ENCODE results near the gene CMTM5.
"Not testable (repeated sequence)": the region's sequence is repeated elsewhere in the genome, so short reads cannot be mapped to it uniquely, and the experiment has no call there.

Gene CMTM5

DNA sequence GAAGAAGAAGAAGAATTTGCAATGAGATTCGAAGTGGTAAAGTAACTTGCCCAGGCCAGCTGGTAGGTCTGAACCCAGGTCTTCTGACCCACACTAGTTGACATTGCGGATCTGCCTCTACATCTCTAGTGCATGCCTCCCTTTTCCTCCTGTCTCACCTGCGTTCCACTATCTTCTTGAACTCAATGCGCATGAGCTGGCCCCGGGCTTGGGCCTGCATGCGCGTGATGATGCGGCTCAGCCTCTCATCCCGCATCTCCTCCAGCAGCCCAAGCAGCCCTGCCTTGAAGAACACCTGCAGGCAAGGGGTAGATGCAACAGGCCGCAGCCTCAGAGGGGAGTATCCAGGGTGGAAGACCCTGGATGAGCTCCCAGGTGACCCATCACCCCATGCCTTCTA is 19.3 kb downstream of the CMTM5 start:
- DNase-seq: no peak

DNA sequence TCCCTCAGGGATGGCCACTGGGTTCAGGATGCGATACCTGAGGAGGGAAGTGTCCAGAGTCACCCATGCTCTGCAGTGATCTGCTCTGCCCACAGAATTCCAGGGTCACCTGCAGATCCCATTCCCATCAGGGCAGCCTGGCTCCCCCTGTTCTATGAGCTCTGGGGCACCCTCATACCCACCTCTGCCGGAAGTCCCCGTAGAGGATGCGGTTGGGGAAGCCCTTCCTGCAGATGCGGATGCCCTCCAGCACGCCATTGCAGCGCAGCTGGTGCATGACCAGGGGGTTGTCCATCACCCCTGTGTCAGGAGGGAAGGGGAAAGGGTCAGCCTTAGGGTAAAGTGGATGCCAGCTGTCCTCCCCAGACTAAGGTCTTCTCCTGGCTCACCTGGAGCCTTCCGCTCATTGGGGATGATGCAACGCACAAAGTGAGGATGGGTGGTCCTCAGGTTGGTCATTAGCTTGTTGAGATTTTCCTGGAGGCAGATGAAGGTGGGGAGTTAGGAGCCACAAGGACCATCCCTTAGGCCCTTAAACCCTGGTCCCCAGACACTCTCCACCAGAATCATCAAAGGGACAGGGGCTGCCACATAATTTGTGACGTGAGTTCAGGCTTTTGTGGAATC is 20.0 kb downstream of the CMTM5 start:
- no peak for DNase-seq

DNA sequence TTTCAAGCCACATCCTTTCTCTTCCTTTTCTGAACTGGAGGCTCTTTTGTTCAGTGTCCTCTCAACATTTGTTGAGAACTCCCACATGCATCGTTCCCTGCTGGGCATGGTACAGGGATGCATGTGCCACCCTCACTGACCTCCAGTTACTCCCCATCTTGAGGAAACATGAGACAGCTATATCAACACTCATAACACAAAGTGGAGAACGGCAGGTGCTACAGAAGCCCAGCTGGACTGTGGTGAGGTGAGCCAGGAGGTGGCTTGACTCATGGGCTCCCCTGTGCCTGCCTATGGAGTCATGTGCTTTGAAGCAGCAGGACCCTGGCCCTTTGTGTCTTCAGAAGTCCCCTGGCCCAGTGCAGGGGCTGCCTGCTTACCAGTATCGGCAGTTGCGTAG is 21.5 kb downstream of the CMTM5 start:
- DNase-seq: no peak

DNA sequence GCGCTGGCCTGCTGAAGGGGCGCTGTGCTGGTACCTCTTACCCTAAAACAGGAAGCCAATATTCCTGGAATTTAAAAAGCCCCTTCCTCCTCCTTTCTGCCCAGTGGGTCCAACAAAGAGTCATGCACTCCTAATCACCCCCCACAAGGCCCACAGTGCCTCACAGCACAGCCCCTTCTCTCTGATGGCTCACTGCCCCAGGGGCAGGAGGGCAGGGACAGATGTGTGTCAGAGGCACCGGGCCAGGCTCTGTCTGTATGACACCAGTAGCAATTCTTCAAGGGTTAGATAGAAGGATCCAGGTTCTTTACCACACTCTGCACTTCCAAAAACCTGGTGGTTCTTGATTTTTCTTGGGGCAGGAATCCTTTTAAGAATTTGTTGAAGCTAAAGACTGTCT is 22.3 kb downstream of the CMTM5 start:
- no peak for DNase-seq

DNA sequence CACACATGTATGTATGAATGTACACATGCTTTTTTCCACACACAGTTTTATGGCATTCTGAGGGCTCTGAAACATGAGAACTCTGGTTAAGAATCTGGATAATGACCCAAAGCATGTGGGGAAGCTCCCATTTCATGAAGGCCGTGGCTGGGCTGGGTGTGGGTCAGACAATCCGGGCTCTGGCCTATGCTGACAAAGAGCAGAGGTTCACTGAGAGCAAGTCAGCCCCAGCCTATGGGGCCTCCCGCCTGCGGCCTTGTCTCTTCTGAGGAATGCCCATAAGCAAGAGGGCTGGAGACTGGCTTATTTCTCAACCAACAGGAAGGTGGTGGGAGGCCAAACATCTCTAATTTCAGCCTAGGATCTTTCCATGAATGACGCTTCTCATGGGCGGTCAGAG is 22.7 kb downstream of the CMTM5 start:
- no peak for DNase-seq

DNA sequence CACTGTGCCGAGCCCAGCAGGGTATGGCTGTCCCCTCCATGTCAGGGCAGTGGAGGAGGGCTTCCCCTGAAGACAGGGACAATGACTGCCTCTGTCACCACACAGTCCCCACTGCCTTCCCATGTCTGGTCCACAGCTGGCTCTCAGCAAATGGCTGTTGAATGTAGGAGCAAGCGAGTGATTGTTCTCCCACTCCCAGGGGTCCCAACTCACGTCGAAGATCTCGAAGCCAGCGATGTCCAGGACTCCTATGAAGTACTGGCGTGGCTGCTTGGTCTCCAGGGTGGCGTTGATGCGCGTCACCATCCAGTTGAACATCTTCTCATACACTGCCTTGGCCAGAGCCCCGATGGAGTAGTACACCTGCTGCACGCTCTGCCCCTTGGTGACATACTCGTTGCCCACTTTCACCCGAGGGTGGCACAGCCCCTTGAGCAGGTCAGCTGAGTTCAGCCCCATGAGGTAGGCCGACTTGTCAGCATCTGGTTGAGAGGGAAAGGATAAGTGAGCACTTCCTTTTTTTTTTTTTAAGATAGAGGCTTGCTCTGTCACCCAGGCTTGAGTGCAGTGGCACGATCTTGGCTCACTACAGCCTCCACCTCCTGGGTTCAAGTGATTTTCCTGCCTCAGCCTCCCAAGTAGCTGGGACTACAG is 23.8 kb downstream of the CMTM5 start:
- DNase-seq: not testable (repeated sequence)

DNA sequence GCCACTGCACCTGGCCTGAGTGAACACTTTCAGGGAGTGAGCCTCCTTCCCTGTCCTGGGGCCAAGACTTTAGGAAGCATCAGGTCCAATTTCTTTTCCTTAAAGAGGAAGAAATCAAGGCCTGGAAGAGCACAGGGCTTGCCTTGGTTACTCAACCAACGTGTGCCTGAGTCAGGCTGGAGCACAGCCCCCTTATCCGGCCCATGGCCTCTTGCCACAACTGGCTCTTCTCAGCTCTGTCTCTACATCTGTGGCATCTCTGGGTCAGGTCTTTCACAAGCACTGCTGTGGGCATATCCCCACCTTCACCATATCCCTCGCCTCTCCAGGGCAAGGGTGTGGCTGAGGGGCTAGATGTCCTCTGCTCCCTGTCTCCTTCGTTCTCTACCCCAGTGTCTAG is 24.4 kb downstream of the CMTM5 start:
- DNase-seq: no peak

DNA sequence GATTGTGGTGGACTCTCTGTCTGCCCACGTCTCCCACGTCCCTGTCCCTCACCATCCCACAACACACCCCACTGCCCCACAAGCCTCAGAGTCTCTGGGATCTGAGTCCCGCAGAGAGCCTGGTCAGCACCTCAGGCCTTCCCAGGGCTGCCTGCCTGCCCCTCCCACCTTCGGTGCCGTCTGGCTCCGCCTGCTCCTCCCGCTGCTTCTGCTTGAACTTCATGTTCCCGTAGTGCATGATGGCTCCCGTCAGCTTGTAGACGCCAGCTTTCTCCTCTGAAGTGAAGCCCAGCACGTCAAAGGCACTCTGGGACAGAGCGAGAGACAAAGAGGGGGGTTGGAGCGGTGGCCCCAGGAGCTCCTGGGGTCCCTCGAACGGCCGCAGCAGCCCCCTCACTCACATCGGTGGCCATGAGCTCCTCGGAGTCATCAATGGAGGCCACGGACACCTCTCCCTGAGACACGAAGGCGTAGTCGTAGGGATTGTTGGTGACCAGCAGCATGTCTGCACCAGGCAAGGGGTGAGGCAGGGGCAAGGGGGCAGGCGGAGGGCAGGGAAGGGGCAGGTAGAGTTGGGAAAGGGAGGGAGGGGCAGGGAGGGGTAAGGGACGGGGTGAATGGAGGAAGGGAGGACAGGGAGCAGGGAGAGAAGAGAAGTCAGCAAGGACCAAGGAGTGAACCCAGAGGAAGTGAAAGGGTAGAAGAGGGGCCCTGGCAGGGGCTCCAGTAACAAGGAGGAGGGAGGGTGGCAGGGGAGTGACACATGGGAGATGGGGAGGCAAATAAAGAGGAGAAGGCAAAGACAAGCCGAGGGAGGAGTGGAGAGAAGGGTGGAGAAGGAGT is 25.7 kb downstream of the CMTM5 start:
- DNase-seq: no peak

DNA sequence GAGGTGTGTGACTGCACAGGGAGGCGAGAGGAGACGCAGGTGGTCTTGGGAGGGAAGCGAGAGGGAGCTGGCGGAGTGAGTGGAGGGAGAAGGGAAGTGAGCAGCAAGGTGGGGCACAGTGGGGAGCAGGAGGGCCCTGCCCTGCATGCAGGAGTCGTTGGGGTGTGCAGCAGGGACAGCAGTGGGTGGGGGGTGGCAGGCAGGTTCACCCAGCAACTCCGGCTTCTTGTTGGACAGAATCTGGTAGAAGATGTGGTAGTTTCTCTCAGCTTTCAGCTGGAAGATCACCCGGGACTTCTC is 26.2 kb downstream of the CMTM5 start:
- no peak for DNase-seq

DNA sequence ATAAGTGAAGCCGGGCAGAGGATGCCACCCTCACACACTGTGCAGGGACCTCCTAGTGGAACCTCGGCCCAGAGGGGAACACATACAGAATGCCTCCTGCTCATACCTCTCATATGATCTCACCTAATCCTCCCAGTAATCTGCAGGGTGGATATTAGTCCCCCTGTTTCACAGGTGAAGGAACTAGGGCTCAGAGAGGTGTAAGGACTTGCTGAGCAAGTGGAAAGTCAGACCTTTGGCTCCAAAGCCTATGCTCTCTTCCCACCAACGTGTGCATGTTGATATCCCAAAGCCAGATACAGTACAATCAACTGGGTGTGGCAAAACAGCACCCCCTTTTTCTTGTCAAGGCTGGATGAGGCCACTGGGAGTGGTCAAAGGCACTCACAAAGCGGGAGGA is 27.1 kb downstream of the CMTM5 start:
- DNase-seq: no peak

DNA sequence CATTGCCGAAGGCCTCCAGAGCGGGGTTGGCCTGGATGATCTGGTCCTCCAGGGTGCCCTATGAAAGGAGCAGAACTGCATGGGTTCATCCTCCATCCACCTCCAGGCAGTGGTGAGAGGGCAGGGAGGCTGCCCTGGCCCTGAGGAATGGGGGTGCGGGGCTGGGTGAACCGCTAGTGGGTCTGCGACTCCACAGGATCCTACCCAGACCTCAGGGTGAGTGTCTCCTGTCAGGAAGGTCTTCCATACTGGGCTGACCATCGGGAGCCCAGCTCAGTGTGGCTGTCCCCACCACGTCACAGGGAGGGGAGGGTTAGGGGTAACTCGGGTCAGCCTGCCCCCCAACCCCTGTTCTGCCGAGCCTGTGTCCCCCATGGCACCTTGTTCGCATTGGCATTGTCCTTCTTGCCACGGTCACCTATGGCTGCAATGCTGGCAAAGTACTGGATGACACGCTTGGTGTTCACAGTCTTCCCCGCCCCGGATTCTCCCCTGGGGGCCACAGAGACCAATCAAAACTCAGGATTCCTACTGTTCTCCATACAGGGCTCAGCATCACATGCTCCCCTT is 27.6 kb downstream of the CMTM5 start:
- DNase-seq: no peak

DNA sequence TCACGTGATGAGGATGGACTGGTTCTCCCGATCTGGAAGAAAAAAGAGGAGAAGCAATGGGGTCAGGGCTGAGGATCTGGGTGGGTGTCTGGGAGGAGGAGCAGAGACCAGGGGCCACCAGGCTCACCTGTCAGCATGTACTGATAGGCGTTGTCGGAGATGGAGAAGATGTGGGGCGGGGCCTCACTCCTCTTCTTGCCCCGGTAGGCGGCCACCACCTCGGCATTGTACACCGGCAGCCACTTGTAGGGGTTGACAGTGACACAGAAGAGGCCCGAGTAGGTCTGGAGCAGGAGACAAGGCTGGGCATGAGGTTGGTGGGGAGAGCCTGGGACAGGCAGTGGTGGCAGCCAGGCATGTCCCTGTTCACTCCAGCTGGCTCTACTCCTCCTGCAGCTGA is 28.2 kb downstream of the CMTM5 start:
- no peak for DNase-seq

DNA sequence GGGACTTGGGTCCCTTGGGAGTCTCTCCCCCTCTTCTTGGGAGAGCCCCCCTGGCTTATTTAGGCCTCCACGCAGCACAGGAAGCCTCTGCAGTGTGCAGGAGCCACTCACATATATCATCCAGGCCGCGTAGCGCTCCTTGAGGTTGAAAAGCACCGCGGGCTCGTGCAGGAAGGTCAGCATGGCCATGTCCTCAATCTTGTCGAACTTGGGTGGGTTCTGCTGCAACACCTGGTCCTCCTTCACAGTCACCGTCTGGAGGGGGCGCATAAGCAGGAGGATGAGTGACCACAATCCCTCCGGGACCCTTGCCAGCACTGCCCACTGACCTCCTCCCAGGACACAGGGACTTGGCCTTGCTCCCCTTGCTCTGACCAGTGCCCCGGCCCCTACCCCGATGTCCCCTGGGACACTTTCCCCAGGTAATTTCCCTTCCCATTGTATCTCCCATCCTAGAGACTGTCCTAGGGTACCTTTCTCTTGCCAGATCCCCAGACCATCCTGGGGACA is 28.7 kb downstream of the CMTM5 start:
- DNase-seq: no peak

DNA sequence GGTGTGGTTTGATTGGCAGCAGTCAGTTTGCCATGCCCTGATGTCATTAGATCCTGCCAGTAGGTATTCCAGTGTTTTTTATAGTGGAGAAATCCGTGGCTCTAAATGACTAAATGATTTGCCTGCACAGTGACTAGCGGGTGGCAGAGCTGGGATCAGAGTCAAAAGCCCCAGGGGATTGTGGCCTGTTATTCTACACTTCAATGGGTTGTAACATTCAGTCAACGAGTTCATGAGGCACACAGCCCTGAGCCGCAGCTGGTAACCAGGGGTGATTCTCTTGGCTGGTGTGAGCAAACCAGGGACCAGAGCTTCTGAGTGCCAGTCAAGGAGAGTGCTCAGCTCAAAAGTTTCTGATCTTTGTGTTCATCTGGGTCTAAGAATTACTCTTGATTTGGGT is 29.4 kb downstream of the CMTM5 start:
- DNase-seq: peak in 23 of 58 donors; percentile 1 to 65 (median 16)

DNA sequence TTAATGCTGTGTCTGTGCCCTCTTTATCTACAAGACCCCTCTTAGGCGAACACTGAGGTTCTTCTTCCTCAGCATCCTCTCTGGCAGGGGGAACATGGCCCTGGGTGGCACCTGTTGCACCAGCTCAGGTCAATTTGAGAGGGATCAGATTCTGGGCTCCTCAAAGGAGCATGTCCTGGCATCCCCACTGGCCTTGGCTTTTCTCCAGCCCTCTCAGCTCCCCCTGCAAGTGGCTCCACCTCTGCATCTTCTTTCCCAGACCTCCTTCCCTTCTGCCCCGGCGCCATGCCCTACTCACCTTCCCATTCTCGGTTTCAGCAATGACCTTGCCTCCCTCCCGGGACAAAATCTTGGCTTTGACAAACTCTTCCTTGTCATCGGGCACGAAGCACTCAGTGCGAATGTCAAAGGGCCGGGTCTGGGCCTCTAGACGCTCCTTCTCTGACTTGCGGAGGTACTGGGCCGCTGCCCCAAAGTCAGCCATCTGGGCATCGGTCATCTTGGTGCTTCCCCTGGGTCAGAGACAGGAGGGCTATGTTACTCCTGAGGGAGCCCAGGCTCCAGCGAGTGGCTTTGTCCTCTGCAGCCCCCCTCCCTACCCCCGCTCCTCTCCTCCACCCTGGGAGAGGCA is 30.0 kb downstream of the CMTM5 start:
- DNase-seq: no peak

DNA sequence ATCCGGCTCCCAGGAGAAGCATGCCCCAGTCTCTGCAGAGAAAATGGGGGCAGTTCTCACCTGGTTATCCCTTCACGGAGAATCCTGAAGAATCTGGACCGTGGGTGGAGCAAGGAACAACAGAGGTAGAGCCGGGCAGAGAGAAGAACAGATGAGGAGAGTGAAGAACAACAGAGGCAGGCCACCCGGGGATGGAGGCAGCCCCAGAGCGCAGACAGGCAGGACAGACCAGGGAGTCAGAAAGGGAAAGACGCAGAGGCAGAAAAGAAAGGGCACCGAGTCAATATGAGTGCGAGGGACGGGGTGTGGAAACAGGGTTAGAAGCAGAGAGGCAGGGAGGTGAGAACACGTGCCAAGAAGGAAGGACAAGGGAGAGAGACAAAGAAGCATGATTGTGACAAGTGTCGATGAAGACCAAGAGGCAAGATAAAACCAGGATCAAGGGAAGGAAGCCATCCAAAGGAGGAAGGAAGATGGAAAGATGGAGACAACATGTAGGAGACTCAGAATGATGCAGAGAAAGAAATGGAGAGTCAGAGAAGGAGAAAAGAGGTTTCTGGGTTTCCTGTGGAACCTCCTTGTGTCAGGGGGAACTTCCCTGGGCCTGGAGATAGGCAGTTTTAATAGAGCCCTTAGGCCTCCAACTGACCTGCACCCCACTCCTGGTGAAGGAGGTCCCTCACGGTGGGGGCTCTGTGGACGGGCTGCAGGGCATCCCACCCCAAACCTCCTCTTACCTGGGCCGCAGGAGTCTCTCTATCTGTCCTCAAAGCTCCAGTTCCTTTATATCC is 30.9 kb downstream of the CMTM5 start, which contains the start of gene MYH6:
TSS of gene MYH6 (minus strand) at position 758 of the 791 bp plus-strand sequence. CDS start 1,050 bp downstream, outside the sequence.
- DNase-seq: no peak

DNA sequence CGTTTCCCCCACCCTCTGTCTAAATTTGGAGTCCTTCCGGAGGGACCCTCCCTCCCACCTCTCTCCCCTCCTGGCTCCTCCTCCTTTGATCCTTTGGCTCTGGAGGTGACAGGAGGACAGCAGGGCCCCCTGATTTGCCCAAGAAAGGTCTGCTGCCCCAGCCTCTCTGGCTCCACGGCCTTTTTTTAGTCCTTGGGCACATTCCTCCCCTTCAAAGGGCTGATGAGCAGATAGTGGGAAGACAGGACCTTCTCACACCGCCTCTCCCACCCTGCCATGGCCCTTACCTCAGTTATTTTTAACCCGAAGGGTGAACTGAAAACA is 31.4 kb downstream of the CMTM5 start:
- DNase-seq: no peak

DNA sequence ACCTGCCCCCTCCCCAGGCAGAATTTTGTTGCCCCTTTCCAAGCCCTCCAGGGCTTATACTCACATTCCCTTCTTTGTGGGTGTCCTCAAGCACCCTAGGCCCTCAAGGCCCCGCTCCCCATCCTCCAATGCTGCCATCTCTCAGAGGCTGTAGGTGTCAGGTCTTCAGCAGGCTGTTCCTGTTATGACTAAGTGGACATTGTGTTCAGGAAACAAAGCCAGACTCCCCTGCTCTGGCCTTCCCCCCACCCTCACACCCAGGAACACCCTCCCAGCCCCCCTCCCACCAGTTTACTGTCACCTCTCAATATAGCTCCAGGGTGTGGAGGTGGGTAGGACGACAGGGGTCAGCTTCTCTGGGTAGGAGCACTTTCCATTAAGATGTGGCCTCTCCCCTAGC is 32.6 kb downstream of the CMTM5 start:
- DNase-seq: no peak

DNA sequence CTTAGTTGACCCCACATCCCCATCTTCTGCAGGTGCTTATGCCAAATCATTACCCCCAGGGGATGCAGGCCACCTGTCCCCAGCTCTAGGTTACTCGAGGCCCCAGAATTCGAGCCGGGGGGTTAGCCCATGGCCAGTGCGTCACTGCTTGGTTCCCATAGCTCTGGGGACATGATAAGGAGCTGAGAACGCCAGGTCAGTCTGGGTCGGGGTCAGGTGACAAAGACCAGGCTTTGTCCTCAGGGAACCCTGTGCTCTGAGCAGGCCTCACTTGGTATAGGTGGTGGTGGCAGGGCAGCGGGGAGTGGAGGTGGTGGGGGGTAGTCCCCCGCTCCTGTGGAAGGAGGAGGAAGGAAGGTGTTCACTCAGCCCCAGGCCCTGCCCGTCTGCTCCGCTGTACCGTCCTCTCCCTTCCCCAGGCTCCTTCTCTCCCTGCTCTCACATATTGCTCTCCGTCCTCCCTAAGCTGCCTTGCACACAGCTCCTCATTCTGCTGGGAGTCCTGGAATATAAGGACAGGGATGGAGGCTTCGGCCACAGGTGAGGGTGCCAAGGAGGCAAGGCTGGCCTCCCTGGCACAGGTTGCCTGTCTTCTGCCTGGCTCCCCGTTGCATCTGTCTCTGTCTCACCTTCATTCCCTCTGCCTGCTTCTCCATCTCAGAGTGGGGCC is 33.3 kb downstream of the CMTM5 start:
- DNase-seq: no peak
